H1 (cell line): ENCODE measurements around the gene CIZ1. TPM values are rescaled to one million over a fixed set of nuclear protein-coding genes. Genes with fewer than 3 reads are reported as not detected.

ENCODE experiments used
- CHD7 ChIP-seq: fragments of 300-600 bp; sonication (generic); IDR thresholded peaks from 2 replicates; pipeline ENCODE4 v1.7.1; 2012; ENCODE audit warnings: low read length, moderate library complexity, mild to moderate bottlenecking, inconsistent platforms; ENCODE audit not compliant: insufficient replicate concordance
- EZH2 ChIP-seq: fragments of 200-600 bp; sonication (generic); IDR thresholded peaks from 2 replicates; pipeline ENCODE4 v1.7.1; 2012; ENCODE audit warnings: low read depth, mild to moderate bottlenecking, moderate library complexity, low read length, inconsistent platforms; ENCODE audit not compliant: severe bottlenecking
- KDM1A ChIP-seq: fragments of 200-600, 300-600 bp; sonication (generic); IDR thresholded peaks from 2 replicates; pipeline ENCODE4 v1.7.1; 2016; ENCODE audit warnings: mild to moderate bottlenecking, low read length, borderline replicate concordance
- polyA plus RNA-seq, 7 experiments: library from polyadenylated mRNA; depleted of rRNA in 3 of 7; stranded (reverse) in 5 of 7; unstranded in 2 of 7; fragments of >200 nt in 5 of 7; fragments of 200-250 nt in 2 of 7; gene quantifications; 1 replicate in 5 of 7; 2 replicates in 1 of 7; 4 replicates in 1 of 7; pipeline versions ENCODE4 v1.2.1 to v1.2.3, GENCODE V29; 2011 to 2013; ENCODE audit warnings: missing spikeins in 2 of 7, mixed read lengths in 2 of 7
- total RNA-seq: library from RNA; stranded (reverse); fragmentation: NEBNext Ultra II Directional; extraction: Animal tissue kit (Norgen Biotek cat#: 25700); gene quantifications from 2 replicates; pipeline ENCODE4 v1.2.1, GENCODE V29; 2021

Gene CIZ1
- total and polyA plus RNA-seq, 2 of the 8 experiments (the other 6 are each of a cell fraction or from before 2014, with no cell fraction given) = 66.0 to 107 TPM

DNA sequence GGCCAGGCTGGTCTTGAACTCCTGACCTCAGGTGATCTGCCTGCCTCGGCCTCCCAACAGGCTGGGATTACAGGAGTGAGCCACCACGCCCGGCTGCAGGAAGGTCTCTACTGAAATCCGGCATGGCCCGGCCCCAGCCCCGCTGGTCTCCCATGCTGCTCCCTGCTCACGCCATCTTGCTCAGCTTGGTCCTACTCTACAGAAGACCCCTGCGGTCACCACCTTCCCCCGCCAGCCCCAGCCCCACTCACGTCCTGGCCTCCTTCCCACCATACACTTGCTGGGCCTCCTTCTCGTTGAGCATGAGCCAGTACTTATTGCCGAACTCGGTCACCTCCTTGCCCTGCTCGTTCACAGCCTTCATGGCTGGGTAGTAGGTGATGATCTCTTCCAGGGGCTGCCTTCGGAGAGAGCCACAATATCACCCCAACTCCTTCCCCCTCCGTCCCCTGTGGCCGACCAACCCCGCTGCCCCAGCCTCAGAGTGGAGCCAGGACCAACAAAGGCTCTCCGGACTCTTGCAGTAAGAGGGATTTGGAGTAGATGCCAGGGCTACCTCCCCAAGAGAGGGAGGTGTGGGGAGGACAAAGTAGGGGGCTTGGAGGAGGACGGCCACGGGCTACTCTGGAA, 67.8 kb downstream of the CIZ1 start (continued):
- TF ChIP-seq CHD7 (no peak), EZH2 (no peak), KDM1A (no peak)
